ENCODE results near the gene WDR45B.

Gene WDR45B

GRCh38 chr17:82677353-82677925 is 29.2 kb upstream of the WDR45B start:
- DNase-seq (ENCODE audit: low read depth in 2 of 2): no peak

GRCh38 chr17:82675476-82676245 is 27.4 kb upstream of the WDR45B start:
- DNase-seq (ENCODE audit: low read depth in 2 of 2): no peak

GRCh38 chr17:82674656-82675475 is 26.6 kb upstream of the WDR45B start:
- DNase-seq (ENCODE audit: low read depth in 2 of 2): no peak

- no peak for DNase-seq (ENCODE audit: low read depth in 2 of 2)
Measured at GRCh38 chr17:82670661-82671450, 22.6 kb upstream of the WDR45B start.

GRCh38 chr17:82668631-82669099 is 20.4 kb upstream of the WDR45B start:
- DNase-seq (ENCODE audit: low read depth in 2 of 2): peak in 1 of 2 experiments; percentile 6

GRCh38 chr17:82668024-82668630 is 19.9 kb upstream of the WDR45B start:
- DNase-seq (ENCODE audit: low read depth in 2 of 2): no peak

GRCh38 chr17:82667668-82668000 is 19.4 kb upstream of the WDR45B start:
- no peak for DNase-seq (ENCODE audit: low read depth in 2 of 2)

- no peak for DNase-seq (ENCODE audit: low read depth in 2 of 2)
Measured at GRCh38 chr17:82666931-82667667, 18.9 kb upstream of the WDR45B start.

GRCh38 chr17:82665891-82666290 is 17.6 kb upstream of the WDR45B start:
- DNase-seq (ENCODE audit: low read depth in 2 of 2): no peak

GRCh38 chr17:82665217-82665616 is 17.0 kb upstream of the WDR45B start:
- no peak for DNase-seq (ENCODE audit: low read depth in 2 of 2)

- no peak for DNase-seq (ENCODE audit: low read depth in 2 of 2)
Measured at GRCh38 chr17:82664701-82665182, 16.5 kb upstream of the WDR45B start.

- DNase-seq (ENCODE audit: low read depth in 2 of 2): no peak
Measured at GRCh38 chr17:82664276-82664575, 16.0 kb upstream of the WDR45B start.

GRCh38 chr17:82663381-82664275 is 15.4 kb upstream of the WDR45B start:
- DNase-seq (ENCODE audit: low read depth in 2 of 2): no peak

- no peak for DNase-seq (ENCODE audit: low read depth in 2 of 2)
Measured at GRCh38 chr17:82662711-82663261, 14.5 kb upstream of the WDR45B start.

GRCh38 chr17:82661717-82662683 is 13.8 kb upstream of the WDR45B start:
- no peak for DNase-seq (ENCODE audit: low read depth in 2 of 2)

GRCh38 chr17:82659886-82660285 is 11.6 kb upstream of the WDR45B start:
- no peak for DNase-seq (ENCODE audit: low read depth in 2 of 2)

- no peak for DNase-seq (ENCODE audit: low read depth in 2 of 2)
Measured at GRCh38 chr17:82658796-82659452, 10.7 kb upstream of the WDR45B start.

GRCh38 chr17:82658331-82658730 is 10.1 kb upstream of the WDR45B start:
- no peak for DNase-seq (ENCODE audit: low read depth in 2 of 2)

Data from fibroblast of skin of left biceps (primary cell).